Heart left ventricle (tissue), 16 donors: ENCODE results near the gene TMEM38B. TPM values are rescaled to one million over a fixed set of nuclear protein-coding genes. Genes with fewer than 3 reads are reported as not detected.
A peak's percentile ranks its signal among the peaks of the same experiment; 100 is the strongest.

ENCODE experiments used
- ATAC-seq, 4 donors: fragments of 200-7000 bp; cut with Tn5 transposase; one replicate each; pipeline ENCODE4 v1.9.1; 2020 to 2022; ENCODE audit warnings: moderate library complexity in 4 of 4, mild to moderate bottlenecking in 3 of 4, moderate number of reproducible peaks in 1 of 4
- DNase-seq, 5 donors: peaks; one replicate each; pipeline ENCODE4 v3.0.0-alpha.2; 2020
- H3K27ac ChIP-seq, 12 donors: fragments of 200-600 bp; sonication (generic) in 4 of 12; one replicate each; pipeline versions ENCODE4 v1.5.0 to v1.8.0; 2016 to 2022; ENCODE audit warnings: mild to moderate bottlenecking in 2 of 12
- H3K27me3 ChIP-seq, 9 donors: fragments of 200-600 bp; sonication (generic) in 2 of 9; one replicate each; pipeline versions ENCODE4 v1.5.1 to v1.8.0; 2016 to 2022; ENCODE audit warnings: mild to moderate bottlenecking in 3 of 9
- H3K36me3 ChIP-seq, 9 donors: fragments of 200-600 bp; sonication (generic) in 2 of 9; one replicate each; pipeline versions ENCODE4 v1.5.0 to v1.8.0; 2018 to 2022; ENCODE audit warnings: mild to moderate bottlenecking in 2 of 9
- H3K4me1 ChIP-seq, 12 donors: fragments of 200-600 bp; sonication (generic) in 4 of 12; one replicate each; pipeline versions ENCODE4 v1.5.0 to v1.8.0; 2016 to 2022; ENCODE audit warnings: mild to moderate bottlenecking in 3 of 12
- H3K4me3 ChIP-seq, 12 donors: fragments of 200-600 bp; sonication (generic) in 4 of 12; one replicate each; pipeline versions ENCODE4 v1.5.0 to v1.8.0; 2017 to 2022; ENCODE audit warnings: mild to moderate bottlenecking in 9 of 12, moderate library complexity in 4 of 12
- H3K9me3 ChIP-seq, 12 donors: fragments of 200-600 bp; sonication (generic) in 4 of 12; one replicate each; pipeline versions ENCODE4 v1.5.0 to v1.8.0; 2016 to 2022; ENCODE audit warnings: mild to moderate bottlenecking in 1 of 12
- CTCF ChIP-seq, 12 donors: fragments of 200-600 bp; sonication (generic) in 4 of 12; IDR thresholded peaks; one replicate each; pipeline versions ENCODE4 v1.5.0 to v1.8.0; 2018 to 2022; ENCODE audit warnings: antibody characterized with exemption in 12 of 12, mild to moderate bottlenecking in 5 of 12
- POLR2A ChIP-seq, 2 donors: fragments of 450-650 bp; IDR thresholded peaks; one replicate each; pipeline ENCODE4 v1.6.1; 2017; ENCODE audit warnings: antibody characterized with exemption in 2 of 2, mild to moderate bottlenecking in 2 of 2, moderate library complexity in 2 of 2
- WGBS, 4 donors: extraction: QIAGEN DNeasy Blood & Tissue Kit in 2 of 4; methylation state at CpG; one replicate each; pipeline versions ENCODE4 v1.1.5 to v1.1.7; 2013 to 2018; 5-methylcytosine and 5-hydroxymethylcytosine counted together
- intact Hi-C, 10 donors: fragments of 100-400 bp; cut with DNase I; formaldehyde crosslinking; loops; one replicate each; pipeline versions ENCODE4 v1.11.1 to v1.14.2; 2022
- polyA plus RNA-seq, 2 donors: library from polyadenylated mRNA; stranded (reverse); fragments of 200-250 nt; gene quantifications; one replicate each; pipeline ENCODE4 v1.2.3, GENCODE V29; 2013
- total RNA-seq, 9 donors: library from RNA; depleted of rRNA in 2 of 9; stranded (reverse); fragments of >200 nt in 2 of 9; fragmentation: NEBNext Ultra II Directional in 3 of 9; extraction: Animal tissue kit (Norgen Biotek cat#: 25700) in 3 of 9; gene quantifications; one replicate each; pipeline versions ENCODE4 v1.1.0 to v1.2.4, GENCODE V29; 2016 to 2023
- donor health status: ischemic (EF 13 %, LVEDD 7.1; RV severe dilation, severe dysfunction).
- donor health status: healthy with polysubstance abuse.
- donor health status: DM: no; HTN: yes; CAD: no.
- donor health status: DM: no; HTN: no; CAD: no.
- donor health status: ischemic (EF 25% LVEDD 6.9; RV normal size, moderate dysfunction).
- donor health status: ischemic (EF 25% LVEDD 5.7; RV mildly dilated, moderate dysfunction).
- donor health status: healthy.
- donor health status: DM: yes; HTN: yes; CAD: no.
- donor health status: ischemic (EF 35%, LVEDD 5.7; RV mildly dilated, moderate dysfunction).
- donor health status: nonischemic (EF 11% LVEDD 7.7; RV severe dilation, severe dysfunction).
- donor health status: DM: yes; HTN: yes; CAD: no.
- donor health status: PGD.
- donor health status: ischemic (EF 29% LVEDD 5.4; RV normal size, mild dysfunction).
- donor health status: nonischemic (EF 23%, LVEDD 6.1; RV moderate dilation, normal function).

TMEM38B gene
- total and polyA plus RNA-seq, 11 donors, result 17.2 to 66.9 (median 45.4) TPM

GRCh38 chr9:105711867-105712266 lies 17.5 kb downstream of the TMEM38B start:
- ATAC-seq (peak; percentile 71 to 79 (median 74)), DNase-seq (peak in 2 of 5 donors; percentile 58 to 69)
- Histone ChIP-seq H3K27me3 (no peaks in the 10 kb centered on the region), H3K4me1 (peaks cover 0 to 14% (median 2%) of the 10 kb centered on the region in 12 donors), H3K4me3 (peak overlapping the region in 2 of 12 donors; percentile 17 to 33), H3K36me3 (peaks cover 0 to 5% (median 0%) of the 10 kb centered on the region in 9 donors), H3K27ac (peak overlapping the region in 9 of 12 donors; percentile 23 to 67 (median 60)), H3K9me3 (no peaks in the 10 kb centered on the region)
- intact Hi-C loops, result loop anchor here in 5 of 10 donors (5.0 to 10.0 kb wide), 5 partner anchors 55 to 277 kb away; partner anchors contain the start of gene FSD1L (in 1 of the 5)
- TF ChIP-seq CTCF (IDR thresholded peaks at IDR 0.05), result no peak
- WGBS, 4 donors, result 42 to 57% (median 54%) methylated on average over 7 of the region's 7 CpGs

- H3K4me3 ChIP-seq, result no peak overlapping the region
- ATAC-seq (no peak), DNase-seq (no peak)
- peaks cover 0 to 14% (median 2%) of the 10 kb centered on the region in 12 donors for H3K4me1 ChIP-seq
- H3K9me3 ChIP-seq, result no peaks in the 10 kb centered on the region
- peaks cover 0 to 3% (median 0%) of the 10 kb centered on the region in 9 donors for H3K36me3 ChIP-seq
- 53 to 71% (median 67%) methylated on average over 1 of the region's 1 CpG for WGBS, 4 donors
- H3K27ac ChIP-seq, result peak overlapping the region in 7 of 12 donors; percentile 11 to 67 (median 53)
- no peak for TF ChIP-seq CTCF (IDR thresholded peaks at IDR 0.05)
- no peak for TF ChIP-seq POLR2A (IDR thresholded peaks at IDR 0.05)
- intact Hi-C loops, result loop anchor here in 5 of 10 donors (5.0 to 10.0 kb wide), 5 partner anchors 55 to 277 kb away; partner anchors contain the start of gene FSD1L (in 1 of the 5)
- H3K27me3 ChIP-seq, result no peaks in the 10 kb centered on the region
Observed at GRCh38 chr9:105712297-105712696, 18.0 kb downstream of the TMEM38B start.

GRCh38 chr9:105712773-105713172 lies 18.4 kb downstream of the TMEM38B start:
- Histone ChIP-seq H3K36me3 (peaks cover 0 to 3% (median 0%) of the 10 kb centered on the region in 9 donors), H3K9me3 (no peaks in the 10 kb centered on the region), H3K27me3 (no peaks in the 10 kb centered on the region), H3K4me1 (peaks cover 0 to 14% (median 1%) of the 10 kb centered on the region in 12 donors), H3K27ac (peak overlapping the region in 3 of 12 donors; percentile 11 to 67 (median 65)), H3K4me3 (no peak overlapping the region)
- ATAC-seq, result peak in 3 of 4 donors; percentile 11 to 25 (median 20)
- WGBS, 4 donors, result 82 to 100% (median 88%) methylated on average over 4 to 6 of the region's 6 CpGs
- TF ChIP-seq CTCF (IDR thresholded peaks at IDR 0.05) (no peak), POLR2A (IDR thresholded peaks at IDR 0.05) (no peak)
- intact Hi-C loops, result loop anchor here in 5 of 10 donors (5.0 to 10.0 kb wide), 5 partner anchors 55 to 278 kb away; partner anchors contain the start of gene FSD1L (in 1 of the 5)
- DNase-seq, result peak in 1 of 5 donors; percentile 27

GRCh38 chr9:105713260-105714019 lies 19.1 kb downstream of the TMEM38B start:
- Histone ChIP-seq H3K36me3 (peaks cover 0 to 3% (median 0%) of the 10 kb centered on the region in 9 donors), H3K27me3 (no peaks in the 10 kb centered on the region), H3K27ac (no peak overlapping the region), H3K4me3 (no peak overlapping the region), H3K9me3 (no peaks in the 10 kb centered on the region), H3K4me1 (peaks cover 0 to 14% (median 0%) of the 10 kb centered on the region in 12 donors)
- TF ChIP-seq POLR2A (IDR thresholded peaks at IDR 0.05) (no peak), CTCF (IDR thresholded peaks at IDR 0.05) (no peak)
- DNase-seq (no peak), ATAC-seq (peak in 2 of 4 donors; percentile 8 to 23)
- 95 to 98% (median 97%) methylated on average over 10 to 11 of the region's 11 CpGs for WGBS, 4 donors
- intact Hi-C loops, result loop anchor here in 5 of 10 donors (5.0 to 10.0 kb wide), 5 partner anchors 56 to 279 kb away; partner anchors contain the start of gene FSD1L (in 1 of the 5)
